Skeletal muscle satellite cell (primary cell): ENCODE measurements around the gene KIF26B.

Experiments
- H3K27me3 ChIP-seq: 2 replicates; pipeline ENCODE4 v1.7.0; 2013; ENCODE audit warnings: low read length; ENCODE audit not compliant: control insufficient read depth, insufficient read depth
- H3K36me3 ChIP-seq: 2 replicates; pipeline ENCODE4 v1.7.0; 2013; ENCODE audit warnings: mild to moderate bottlenecking, control low read depth, low read length; ENCODE audit not compliant: insufficient read depth
- H3K4me1 ChIP-seq: 2 replicates; pipeline ENCODE4 v1.7.0; 2013; ENCODE audit warnings: low read length; ENCODE audit not compliant: control insufficient read depth, insufficient read depth
- H3K4me2 ChIP-seq: 2 replicates; pipeline ENCODE4 v1.7.0; 2013; ENCODE audit warnings: mild to moderate bottlenecking, low read length
- H3K4me3 ChIP-seq: 2 replicates; pipeline ENCODE4 v1.7.0; 2013; ENCODE audit warnings: low read length
- H3K9ac ChIP-seq: 2 replicates; pipeline ENCODE4 v1.7.0; 2013; ENCODE audit warnings: mild to moderate bottlenecking, low read depth, low read length, moderate library complexity
- H3K9me3 ChIP-seq: replicated peaks from 2 replicates; pipeline ENCODE4 v1.7.0; 2013; ENCODE audit warnings: mild to moderate bottlenecking, control low read depth, low read length

KIF26B gene

DNA sequence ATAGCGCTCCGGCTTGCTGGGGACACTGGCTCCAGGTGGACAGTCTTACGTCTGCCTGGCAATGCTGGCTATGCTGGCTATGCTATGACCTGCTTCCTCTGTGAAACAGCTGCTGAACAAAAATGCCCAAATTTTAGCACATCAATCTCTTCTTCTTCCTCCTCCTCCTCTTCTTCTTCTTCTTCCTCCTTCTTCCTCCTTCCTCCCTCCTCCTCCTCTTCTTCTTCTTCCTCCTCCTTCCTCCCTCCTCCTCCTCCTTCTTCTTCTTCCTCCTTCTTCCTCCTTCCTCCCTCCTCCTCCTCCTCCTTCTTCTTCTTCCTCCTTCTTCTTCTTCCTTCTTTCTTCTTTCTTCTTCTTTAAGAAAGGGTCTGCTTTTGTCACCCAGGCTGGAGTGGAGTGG lies 401.3 kb downstream of the KIF26B start:
- Histone ChIP-seq H3K4me2 (no peak overlapping the region), H3K27me3 (no peaks in the 10 kb centered on the region), H3K4me1 (no peaks in the 10 kb centered on the region), H3K4me3 (no peak overlapping the region), H3K36me3 (no peaks in the 10 kb centered on the region), H3K9ac (no peak overlapping the region), H3K9me3 (no peaks in the 10 kb centered on the region)

DNA sequence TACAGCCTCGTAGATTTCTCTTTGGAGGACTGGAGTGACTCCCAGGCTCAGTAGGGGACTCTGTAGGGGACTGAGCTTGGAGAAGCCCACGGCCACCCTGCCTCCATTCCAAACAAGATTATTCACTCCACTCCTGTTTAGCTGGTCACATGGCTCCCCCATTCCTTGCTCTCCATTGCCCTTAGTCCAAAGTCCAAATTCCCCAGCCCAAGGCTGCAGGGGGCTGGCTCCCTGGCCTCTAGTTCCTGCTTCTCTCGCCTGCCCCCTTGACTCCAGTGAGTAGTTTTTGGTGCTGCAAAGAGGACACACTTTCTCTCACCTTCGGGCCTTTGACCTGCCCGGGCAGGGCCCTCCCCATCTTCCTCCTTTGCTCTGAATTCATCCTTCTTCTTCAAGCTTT lies 403.3 kb downstream of the KIF26B start:
- Histone ChIP-seq H3K4me1 (no peaks in the 10 kb centered on the region), H3K36me3 (no peaks in the 10 kb centered on the region), H3K4me3 (no peak overlapping the region), H3K4me2 (no peak overlapping the region), H3K27me3 (no peaks in the 10 kb centered on the region), H3K9ac (no peak overlapping the region), H3K9me3 (no peaks in the 10 kb centered on the region)

DNA sequence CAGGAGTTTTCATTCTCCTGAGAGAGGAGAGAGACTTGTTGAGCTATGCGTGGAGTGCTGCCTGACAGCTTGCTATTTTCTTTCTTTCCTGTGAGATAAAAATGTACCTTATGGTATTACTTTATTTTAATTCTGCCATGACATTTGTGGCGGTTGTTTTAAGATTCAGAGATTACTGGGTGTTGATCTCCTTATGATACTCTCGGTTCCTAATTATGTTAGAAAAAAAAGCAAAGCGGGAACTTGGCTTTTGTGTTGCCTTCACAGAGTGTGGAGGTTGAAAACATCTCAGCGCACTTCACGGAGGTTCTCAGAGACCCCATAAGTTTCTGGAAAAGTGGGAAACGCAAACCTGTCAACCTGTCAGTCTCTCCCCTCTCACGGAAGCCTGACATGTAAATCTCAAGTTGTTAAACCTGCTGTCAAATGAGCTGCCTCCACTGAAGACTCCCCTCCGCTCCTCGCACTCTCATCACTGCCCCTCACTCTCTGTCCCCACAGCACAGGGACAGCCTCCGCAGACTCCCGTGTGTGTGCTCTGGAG lies 405.6 kb downstream of the KIF26B start:
- H3K9ac ChIP-seq, result no peak overlapping the region
- H3K4me1 ChIP-seq, result no peaks in the 10 kb centered on the region
- H3K4me2 ChIP-seq, result no peak overlapping the region
- H3K9me3 ChIP-seq, result no peaks in the 10 kb centered on the region
- no peaks in the 10 kb centered on the region for H3K27me3 ChIP-seq
- H3K4me3 ChIP-seq, result no peak overlapping the region
- H3K36me3 ChIP-seq, result no peaks in the 10 kb centered on the region

DNA sequence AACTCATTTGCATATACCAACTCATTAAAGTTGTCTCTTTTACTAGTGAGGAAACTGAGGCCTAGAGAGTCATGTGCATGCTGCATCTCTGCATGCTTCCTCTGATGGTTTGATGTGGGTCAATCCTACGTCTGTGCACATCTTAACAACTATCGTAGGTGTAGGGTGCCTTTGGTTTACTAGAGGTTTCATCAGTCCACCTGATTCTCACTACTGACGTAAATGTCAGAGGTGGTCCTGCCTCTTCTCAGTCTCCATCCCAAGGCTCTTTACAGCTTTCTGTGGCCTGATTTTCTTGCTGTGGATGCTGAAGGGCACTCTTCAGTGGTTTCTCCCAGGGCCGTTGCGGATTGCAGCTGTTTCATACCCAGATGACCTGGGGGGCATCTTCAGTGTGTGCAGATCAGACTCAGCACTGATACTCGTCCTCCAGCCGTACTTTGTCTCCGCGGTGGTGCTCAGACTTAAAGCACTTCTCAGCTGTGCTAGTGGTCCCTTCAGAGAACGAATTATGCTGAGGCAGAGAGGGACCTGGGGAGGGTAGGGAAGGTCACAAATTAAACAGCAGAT lies 407.0 kb downstream of the KIF26B start:
- Histone ChIP-seq H3K9ac (no peak overlapping the region), H3K9me3 (no peaks in the 10 kb centered on the region), H3K27me3 (no peaks in the 10 kb centered on the region)

DNA sequence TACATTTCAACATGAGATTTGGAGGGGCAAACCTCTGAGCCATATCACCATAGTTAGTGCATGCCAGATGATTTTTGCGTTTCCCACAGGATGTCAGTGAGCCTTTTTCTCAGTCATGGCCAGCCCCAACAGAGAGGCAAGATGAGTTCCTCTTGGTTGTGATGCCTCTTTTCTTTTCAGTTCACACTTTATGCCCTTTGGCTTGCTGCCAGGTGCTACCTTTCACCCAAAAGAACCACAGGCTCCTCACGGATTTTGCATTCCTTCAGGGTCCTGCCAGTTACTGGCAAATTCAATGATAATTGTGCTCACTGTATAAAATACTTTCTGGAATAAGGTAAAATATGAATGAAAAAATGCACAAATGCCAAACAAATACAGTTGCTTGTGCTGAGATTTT lies 411.3 kb downstream of the KIF26B start:
- H3K27me3 ChIP-seq, result no peaks in the 10 kb centered on the region

More for the DNA sequence above, 407.0 kb downstream of the KIF26B start:
- no peaks in the 10 kb centered on the region for H3K36me3 ChIP-seq
- H3K4me2 ChIP-seq, result no peak overlapping the region
- no peak overlapping the region for H3K4me3 ChIP-seq
- H3K4me1 ChIP-seq, result no peaks in the 10 kb centered on the region

DNA sequence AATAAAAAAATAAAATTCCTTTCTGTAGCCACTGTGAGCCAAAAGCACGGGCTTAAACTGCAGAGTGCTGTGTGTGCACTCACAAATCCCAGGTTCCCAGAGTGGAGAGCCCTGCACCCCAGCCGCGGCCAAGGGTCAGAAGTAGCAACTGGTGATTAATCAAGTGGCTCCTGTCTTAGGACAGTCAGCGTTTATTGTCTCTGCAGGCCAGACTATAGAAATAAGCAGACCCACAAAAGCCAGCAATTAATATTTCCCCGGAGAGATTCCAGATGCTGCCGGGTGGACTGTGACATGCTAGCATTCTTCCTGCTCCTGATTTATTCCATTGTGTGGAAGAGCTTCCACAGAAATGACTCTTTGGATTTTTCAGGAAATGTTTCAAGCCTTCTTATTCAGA lies 412.2 kb downstream of the KIF26B start:
- H3K4me3 ChIP-seq, result no peak overlapping the region
- no peaks in the 10 kb centered on the region for H3K9me3 ChIP-seq
- H3K27me3 ChIP-seq, result no peaks in the 10 kb centered on the region
- H3K4me1 ChIP-seq, result no peaks in the 10 kb centered on the region
- no peak overlapping the region for H3K9ac ChIP-seq
- H3K36me3 ChIP-seq, result no peaks in the 10 kb centered on the region
- H3K4me2 ChIP-seq, result no peak overlapping the region

More for the DNA sequence above, 411.3 kb downstream of the KIF26B start:
- H3K4me3 ChIP-seq, result no peak overlapping the region
- H3K4me2 ChIP-seq, result no peak overlapping the region
- no peaks in the 10 kb centered on the region for H3K4me1 ChIP-seq
- no peaks in the 10 kb centered on the region for H3K9me3 ChIP-seq
- H3K36me3 ChIP-seq, result no peaks in the 10 kb centered on the region
- H3K9ac ChIP-seq, result no peak overlapping the region

DNA sequence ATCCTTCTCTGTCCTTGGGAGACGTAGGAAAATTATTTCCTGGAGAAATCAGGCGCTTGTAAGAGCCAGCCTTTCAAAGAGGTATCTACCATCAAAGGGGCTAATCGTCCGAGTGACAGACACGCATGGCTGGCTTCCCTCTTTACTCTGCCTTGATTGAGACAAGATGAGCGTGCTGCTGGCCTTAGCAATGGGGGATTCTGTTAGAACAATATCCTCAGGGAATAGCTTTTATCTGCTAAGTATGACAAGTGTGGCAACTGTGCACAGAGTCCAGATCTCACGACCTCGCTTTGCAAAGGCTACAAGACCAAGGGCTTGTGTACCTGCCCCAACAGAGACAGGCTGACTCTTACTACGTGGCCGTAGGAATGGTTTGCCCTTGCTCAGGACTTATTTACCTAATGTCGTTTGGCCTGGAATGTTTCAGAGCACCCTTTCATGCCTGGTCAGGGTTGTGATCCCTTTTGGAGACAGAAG lies 417.1 kb downstream of the KIF26B start:
- Histone ChIP-seq H3K4me1 (no peaks in the 10 kb centered on the region), H3K4me3 (no peak overlapping the region), H3K9me3 (no peaks in the 10 kb centered on the region), H3K36me3 (no peaks in the 10 kb centered on the region), H3K9ac (no peak overlapping the region), H3K27me3 (no peaks in the 10 kb centered on the region), H3K4me2 (no peak overlapping the region)

DNA sequence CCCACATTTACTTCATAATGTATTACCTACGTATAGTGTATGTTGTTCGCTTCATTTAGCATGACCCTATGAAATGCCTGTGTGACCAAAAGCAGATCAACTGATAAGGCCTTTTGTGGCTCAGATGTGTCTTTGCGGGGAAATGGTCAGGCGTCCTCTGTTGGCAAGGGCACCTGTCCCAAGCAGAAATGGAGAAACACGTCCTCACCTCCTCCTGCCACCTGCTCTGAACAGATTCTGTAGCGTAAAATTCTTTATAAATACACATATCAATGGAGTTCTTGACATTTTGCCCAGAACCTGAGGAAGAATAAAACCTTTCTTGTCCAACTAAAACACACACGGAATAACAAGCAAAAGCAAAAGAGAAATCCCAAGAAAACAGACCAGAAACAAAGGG lies 417.9 kb downstream of the KIF26B start:
- H3K36me3 ChIP-seq, result no peaks in the 10 kb centered on the region
- no peak overlapping the region for H3K4me2 ChIP-seq
- no peaks in the 10 kb centered on the region for H3K4me1 ChIP-seq
- H3K4me3 ChIP-seq, result no peak overlapping the region
- H3K27me3 ChIP-seq, result no peaks in the 10 kb centered on the region
- H3K9me3 ChIP-seq, result no peaks in the 10 kb centered on the region
- H3K9ac ChIP-seq, result no peak overlapping the region

DNA sequence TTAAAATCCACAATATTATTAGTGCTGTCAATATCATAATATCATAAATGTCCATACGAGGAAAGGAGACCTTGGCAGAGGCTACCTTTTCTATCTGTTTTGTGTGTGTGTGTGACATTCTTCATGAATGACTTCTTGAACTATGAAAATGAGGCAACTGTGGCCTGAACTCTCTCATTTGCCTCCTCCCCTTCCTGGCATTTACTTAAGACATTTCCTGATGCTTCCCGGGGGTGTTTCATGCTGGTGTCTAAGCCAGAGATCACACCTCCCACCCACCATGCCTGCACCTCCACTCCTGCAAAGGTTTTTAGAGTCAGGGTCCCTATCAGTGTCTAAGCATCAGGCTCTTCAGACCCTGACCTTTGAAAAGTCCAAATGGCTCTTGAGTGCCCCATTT lies 420.9 kb downstream of the KIF26B start:
- Histone ChIP-seq H3K9ac (no peak overlapping the region), H3K36me3 (no peaks in the 10 kb centered on the region), H3K4me3 (no peak overlapping the region), H3K4me2 (no peak overlapping the region), H3K27me3 (no peaks in the 10 kb centered on the region), H3K9me3 (no peaks in the 10 kb centered on the region), H3K4me1 (no peaks in the 10 kb centered on the region)

DNA sequence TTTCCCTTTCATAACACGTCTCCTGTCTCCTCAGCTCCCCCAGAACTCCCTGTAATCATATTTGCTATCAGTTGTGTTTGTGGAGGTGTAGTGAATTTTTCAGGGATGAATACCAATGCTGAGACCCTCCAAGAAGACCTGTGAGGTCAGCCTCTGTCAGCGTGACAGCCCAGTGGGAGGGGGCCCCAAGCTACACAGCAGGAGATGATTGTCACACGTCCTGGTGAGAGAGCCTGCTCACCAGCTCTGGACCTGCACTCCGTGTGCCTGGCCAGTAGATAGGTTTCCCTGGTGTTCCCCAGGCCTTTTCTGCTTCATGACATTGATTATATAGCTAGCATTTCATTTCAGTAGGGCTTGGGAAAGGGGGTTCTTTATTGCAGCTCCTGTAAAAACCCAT lies 421.5 kb downstream of the KIF26B start:
- Histone ChIP-seq H3K27me3 (no peaks in the 10 kb centered on the region), H3K36me3 (no peaks in the 10 kb centered on the region), H3K4me3 (no peak overlapping the region), H3K4me1 (no peaks in the 10 kb centered on the region), H3K9me3 (no peaks in the 10 kb centered on the region), H3K4me2 (no peak overlapping the region), H3K9ac (no peak overlapping the region)

DNA sequence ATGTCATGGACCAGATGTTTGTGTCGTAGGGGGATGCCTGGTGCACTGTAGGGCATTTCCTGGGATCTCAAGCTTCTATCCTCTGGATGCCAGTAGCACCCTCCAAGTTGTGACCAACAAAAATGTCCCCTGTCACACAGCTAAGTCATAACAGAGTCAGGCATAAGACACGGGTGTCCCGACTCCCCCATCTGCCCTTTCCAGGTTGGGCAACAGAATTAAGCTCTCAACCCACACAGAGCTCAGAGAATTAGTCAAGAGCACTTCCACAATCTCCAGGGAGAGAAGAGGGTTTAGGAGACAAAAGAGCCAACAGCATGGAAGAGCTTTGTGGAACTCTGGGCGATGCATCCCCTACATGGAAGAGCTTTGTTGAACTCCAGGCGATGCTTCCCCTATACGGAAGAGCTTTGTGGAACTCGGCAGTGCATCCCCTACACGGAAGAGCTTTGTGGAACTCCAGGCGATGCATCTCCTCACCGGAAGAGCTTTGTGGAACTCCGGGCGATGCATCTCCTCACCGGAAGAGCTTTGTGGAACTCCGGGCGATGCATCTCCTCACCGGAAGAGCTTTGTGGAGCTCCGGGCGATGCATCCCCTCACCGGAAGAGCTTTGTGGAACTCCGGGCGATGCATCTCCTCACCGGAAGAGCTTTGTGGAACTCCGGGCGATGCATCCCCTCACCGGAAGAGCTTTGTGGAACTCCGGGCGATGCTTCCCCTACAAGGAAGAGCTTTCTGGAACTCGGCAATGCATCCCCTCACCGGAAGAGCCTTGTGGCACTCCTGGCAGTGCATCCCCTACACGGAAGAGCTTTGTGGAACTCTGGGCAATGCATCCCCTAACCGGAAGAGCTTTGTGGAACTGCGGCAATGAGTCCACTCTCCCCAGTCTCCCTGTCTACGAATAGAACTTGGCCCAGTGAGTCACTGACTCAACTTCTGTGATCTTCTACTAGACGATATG lies 422.7 kb downstream of the KIF26B start:
- Histone ChIP-seq H3K4me2 (no peak overlapping the region), H3K4me3 (no peak overlapping the region), H3K9ac (no peak overlapping the region), H3K27me3 (no peaks in the 10 kb centered on the region), H3K9me3 (no peaks in the 10 kb centered on the region), H3K36me3 (no peaks in the 10 kb centered on the region), H3K4me1 (no peaks in the 10 kb centered on the region)
